ENCODE results near the gene UBAP2L.

The UBAP2L gene

DNA sequence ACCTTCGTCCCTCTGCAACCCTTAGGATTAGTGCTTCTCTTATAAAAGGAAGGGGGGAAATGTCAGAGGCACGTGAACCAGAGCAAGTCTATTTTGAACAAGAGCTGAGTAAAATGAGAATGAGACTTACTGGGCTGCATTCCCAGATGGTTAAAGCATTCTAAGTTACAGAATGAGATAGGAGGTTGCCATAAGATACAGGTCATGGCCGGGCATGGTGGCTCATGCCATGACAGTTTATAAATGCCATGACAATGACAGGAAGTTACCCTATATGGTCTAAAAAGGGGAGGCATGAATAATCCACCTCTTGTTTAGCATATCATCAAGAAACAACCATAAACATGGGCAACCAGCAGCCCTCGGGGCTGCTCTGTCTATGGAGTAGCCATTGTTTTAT is 97.6 kb downstream of the UBAP2L start:
- no peak for TF ChIP-seq CTCF (conservative IDR thresholded peaks at IDR 0.05; ENCODE audit: low read depth, low read length)
- DNase-seq (ENCODE audit: low read depth), result no peak
- H3K4me3 ChIP-seq (ENCODE audit: low read length), result no peak overlapping the region

Measured in retinal pigment epithelial cell (primary cell).